HCEC 1CT (cell line): ENCODE measurements around the gene FGF12.

Source experiments
- DNase-seq: peaks from one replicate; pipeline ENCODE4 v3.0.0-alpha.2; 2017

The FGF12 gene

GRCh38 chr3:192326656-192327055, 400.7 kb downstream of the FGF12 start:
- no peak for DNase-seq

- no peak for DNase-seq
Observed at GRCh38 chr3:192317564-192317963, 409.8 kb downstream of the FGF12 start.

DNA sequence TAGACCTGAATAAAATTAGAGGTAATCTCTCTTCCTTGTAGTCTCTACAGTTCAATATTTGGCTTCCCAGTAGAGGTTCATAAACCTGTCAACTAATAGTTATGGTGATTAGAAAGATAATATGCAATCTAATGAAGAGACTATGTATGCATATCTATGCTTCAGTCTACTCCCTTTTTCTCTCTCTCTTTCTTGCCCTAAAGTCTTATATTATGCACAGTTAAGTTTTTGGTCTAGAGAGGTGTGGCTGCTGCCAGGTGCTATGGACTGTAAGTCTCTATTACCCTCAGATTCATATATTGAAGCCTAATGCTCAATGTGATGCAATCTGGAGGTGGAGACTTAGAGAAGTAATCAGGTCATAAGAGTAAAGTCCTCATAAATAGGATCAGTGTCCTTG, 413.7 kb downstream of the FGF12 start:
- DNase-seq = no peak

GRCh38 chr3:192307631-192308030, 419.7 kb downstream of the FGF12 start:
- DNase-seq = no peak

GRCh38 chr3:192303235-192303634, 424.1 kb downstream of the FGF12 start:
- no peak for DNase-seq

- DNase-seq = no peak
Observed at GRCh38 chr3:192302721-192303120, 424.6 kb downstream of the FGF12 start.

- DNase-seq = no peak
Observed at GRCh38 chr3:192299921-192300320, 427.4 kb downstream of the FGF12 start.

GRCh38 chr3:192296845-192297244, 430.5 kb downstream of the FGF12 start:
- no peak for DNase-seq

DNA sequence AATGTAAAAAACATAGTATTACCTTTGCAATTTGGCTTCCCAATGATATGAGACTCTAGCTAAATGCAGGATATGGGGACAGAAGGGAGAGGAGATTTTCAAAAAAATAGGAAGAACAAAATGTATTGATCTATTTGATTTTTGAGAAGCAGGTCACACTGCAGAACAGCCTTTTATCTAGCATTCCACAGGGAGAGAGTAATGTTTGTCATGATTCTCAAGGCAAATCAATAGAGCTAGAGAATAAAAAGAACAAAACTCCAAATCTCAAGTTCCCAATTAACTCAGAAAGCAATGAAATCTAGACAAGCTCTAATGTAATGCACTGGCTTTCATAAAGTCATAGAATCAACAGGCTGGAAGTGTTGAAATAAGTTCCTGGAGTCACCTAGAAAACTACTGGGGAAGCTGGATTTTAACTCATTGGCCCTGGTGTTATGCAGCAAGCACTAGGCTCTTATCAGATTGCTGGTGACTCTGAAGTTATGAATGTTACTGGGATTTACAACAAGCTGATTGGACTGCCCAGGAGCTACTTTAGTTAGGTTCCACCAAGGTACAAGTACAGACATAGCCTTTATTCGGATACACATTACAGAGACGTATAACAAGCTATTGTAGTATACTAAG, 442.8 kb downstream of the FGF12 start:
- DNase-seq = no peak

DNA sequence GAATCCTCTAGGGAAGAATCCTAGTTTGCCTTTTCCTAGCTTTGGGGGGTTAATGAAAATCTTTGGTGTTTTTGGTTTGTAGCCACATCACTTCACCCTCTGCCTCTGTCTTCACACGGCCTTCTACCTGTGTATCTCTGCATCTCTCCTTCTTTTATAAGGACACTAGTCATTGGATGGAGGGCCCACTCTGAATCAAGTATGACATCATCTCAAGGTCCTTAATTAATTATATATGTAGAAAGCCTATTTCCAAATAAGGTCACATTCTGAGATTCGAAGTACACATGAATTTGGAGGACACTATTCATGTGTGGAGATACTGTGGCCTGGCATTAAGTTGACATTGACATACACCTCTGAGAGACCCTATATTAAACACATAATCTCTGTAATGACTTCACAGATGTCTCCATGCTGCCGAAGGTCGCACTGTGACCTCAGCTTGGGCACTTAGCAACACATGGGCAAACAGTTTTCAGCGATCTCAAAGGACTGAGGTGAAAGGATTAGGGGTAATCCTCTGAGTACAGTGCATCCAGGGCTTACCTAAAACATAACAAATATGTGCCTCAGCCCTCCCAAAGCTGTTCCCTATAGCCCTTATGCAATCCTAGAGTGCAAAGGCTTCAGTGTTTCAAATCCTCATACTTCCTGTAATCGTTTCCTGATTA, 446.0 kb downstream of the FGF12 start:
- DNase-seq = no peak

DNA sequence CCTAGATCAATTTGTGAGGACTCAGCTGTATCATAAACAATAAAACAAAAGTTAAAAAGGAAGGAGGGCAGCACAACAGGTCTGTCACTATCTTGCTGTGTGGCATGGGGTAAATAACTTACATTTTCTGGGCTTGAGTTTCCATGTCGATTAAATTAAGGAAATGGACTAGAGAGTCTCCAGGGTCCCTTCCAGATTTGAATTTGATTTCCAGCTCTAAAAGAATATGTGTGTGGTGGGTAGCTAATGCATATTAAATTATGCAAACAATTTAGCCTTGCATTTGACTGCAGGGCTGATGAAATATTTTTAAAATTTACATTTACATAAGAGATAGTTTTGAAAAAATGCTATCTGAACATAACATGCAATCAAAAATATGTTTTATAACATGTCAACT, 447.7 kb downstream of the FGF12 start:
- no peak for DNase-seq

DNA sequence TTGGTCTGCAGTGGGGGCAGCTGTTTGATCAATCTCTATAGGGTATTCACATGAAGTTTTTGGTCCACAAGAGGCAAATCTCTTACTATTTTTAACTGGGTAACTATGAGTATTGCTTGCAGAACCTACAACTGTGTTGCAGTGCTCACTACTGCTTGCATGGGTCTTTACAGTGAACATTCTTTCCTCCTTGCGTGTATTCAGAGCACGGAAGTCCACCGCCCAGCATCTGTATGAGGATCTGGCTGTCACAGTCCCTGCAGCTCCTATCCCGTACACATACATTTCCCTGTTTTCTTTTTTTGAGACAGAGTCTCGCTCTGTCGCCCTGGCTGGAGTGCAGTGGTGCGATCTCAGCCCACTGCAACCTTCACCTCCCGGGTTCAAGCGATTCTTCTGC, 449.9 kb downstream of the FGF12 start:
- no peak for DNase-seq

DNA sequence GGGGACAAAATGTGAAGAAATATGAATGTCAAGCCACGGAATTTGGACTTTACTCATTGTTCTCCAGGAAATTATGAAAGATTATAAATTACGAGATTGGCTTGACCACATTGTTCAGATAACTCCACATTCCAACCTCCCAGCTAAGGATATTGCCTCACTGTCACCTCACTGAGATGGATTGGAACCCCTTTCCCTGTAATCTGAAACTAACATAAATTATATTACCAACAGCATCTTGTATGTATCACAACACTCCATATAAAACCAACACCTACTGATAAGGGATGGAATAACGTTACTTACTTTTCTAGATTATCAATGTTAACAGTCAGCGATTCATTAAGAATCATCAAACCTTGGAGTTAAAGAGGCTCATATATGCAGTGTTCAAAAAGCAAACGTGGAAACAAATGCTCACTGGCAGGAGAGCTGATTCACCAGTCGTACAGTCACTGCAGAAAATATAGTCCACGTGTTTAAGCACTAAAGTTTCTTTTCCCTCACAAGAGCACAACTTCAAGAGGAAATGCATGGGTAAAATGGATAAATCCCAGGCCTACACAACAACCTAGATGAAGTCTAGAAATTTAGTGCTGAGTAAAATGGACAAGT, 451.5 kb downstream of the FGF12 start:
- no peak for DNase-seq

DNA sequence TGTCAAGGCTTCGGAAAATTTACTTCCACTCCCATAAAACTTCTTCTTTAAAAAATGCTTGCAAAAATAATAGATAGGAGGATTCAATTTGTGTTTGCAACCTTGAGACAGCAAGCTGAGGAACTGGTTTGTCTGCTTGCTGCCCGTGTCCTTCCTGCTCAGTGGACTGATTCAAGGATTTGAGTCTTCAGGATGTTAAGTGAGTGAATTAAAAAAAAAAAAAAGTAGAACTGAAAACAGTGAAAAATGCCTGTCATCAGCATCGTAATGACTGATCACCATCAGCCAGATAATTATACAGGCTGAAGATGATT, 453.7 kb downstream of the FGF12 start:
- no peak for DNase-seq

DNA sequence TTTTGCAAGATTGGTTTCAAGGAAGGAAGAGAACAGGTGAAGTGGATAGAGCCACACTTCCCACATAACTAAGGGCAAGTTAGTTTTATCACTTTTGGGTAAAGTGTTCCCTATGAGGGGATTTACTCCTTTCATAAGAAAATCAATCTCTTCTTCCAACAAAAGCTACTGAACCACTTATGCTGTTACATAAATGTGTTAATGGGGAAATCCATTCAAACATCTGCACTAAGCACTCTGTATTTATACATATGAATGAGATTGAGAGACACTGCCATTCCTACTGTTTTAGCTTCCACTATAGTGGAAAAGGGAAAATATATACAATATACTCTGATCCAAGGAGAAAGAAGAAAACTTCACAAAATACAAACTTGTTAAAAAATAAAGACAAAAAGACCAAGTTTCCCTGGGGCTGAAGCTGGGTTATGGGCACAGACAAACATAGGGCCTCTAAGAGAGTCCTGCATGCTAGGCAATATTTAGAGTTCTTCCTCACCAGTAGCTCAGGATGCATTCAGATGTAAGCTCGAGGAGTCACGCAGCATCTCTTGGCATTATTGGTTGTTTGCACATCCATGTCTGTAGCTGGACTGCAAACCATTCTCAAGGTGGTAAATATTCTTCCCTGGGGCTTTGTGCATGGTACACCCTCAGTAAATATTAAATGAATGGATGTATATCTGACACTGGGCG, 454.2 kb downstream of the FGF12 start:
- DNase-seq = no peak

DNA sequence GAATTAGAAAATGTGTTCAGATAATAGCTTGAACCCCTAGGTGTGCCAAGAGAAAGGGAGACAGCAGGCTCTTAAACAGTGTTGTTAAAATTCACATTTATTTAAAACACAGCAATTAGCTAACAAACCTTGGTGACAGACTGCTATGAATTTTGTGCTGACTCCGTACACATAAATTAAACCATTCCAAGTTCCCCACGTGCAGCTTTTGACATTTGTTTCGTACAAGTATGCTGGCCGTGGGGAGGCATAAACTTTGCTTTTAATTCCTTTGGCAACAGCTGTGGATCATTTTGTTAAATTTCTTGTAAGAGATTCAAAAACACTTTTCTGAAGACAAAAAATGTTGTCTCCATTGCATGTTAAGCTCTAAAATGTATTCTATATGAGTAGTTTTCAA, 465.3 kb downstream of the FGF12 start:
- DNase-seq = no peak

GRCh38 chr3:192261135-192261534, 466.2 kb downstream of the FGF12 start:
- DNase-seq = no peak

GRCh38 chr3:192260116-192261010, 467.0 kb downstream of the FGF12 start:
- no peak for DNase-seq

DNA sequence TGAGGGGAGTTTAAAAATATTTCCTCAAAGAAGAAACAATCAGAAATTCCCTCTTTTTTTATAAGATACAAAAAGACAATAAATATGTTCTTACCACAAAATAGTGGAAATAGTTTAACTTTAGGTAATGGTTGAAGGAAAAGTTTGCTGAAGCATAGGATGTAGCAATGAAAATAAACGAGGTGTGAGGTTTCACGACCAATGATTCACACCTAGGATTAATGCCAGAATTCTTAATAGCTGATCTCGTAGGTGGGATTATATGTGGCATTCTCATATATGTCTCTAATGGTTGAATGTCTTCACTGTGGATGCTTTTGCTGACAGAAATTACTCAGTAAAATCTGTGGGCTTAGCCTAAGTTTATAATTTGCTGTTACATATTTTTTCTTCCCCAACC, 467.7 kb downstream of the FGF12 start:
- DNase-seq = no peak

- DNase-seq = no peak
Observed at GRCh38 chr3:192258721-192259120, 468.6 kb downstream of the FGF12 start.

DNA sequence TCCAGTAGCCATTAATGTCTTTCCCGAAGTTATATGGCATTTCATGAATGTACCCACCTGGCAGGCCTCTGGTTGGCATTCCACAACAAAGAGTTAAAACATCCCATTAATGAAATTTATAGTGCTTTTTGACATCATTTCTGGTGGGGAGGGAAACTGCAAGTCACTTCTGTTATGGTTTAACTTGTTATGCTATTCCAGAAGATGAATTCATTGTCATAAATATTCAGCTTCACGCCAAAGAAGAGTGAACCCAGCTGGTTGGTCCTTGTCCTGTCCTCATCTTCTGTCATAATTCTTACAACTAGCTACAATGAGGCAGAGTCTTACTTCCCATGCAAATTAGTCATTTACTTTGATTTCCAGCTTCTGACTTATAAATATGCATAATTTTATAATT, 471.5 kb downstream of the FGF12 start:
- no peak for DNase-seq

DNA sequence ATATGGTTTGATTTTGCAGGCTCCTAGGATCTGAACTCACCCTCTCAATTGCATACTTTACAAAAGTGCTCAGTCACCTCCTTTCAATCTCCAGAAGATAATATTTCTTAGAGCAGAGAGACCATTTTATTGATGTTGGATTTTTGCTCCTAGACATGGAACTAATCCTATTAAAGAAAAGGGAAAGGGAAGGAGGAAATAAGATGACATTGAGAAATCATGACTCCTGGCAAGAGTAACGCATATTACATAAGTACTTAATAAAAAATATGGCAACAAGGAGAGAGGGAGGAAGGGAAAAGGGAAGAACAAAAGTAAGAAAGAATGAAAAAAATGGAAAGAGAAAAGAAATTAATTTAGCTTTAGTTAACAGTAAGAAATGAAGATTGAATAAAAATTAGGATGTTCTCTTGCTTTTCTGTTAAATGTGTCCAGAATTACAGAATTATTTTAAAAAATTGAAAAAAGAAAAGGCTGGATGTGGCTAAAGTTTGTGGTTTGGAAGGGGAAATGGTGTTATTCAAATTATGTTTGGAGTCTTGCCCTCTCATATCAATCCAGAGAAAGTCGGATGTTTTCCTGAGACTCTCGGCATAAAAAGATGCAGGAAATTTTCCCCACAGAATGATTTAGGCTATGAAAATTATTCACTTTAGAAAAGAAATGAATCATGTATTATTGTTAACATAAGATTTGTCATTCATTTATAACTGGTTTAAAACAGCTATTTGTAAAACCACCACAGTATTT, 474.0 kb downstream of the FGF12 start:
- no peak for DNase-seq
